IgD-negative memory B cell (primary cell): Measurements from ENCODE around the gene C14orf180. TPM values are rescaled to one million over a fixed set of nuclear protein-coding genes. Genes with fewer than 3 reads are reported as not detected.

Source experiments
- H3K27ac Mint-ChIP-seq, 3 donors: one replicate each; pipeline ENCODE4 v1.8.0; 2020 to 2022; ENCODE audit warnings: mild to moderate bottlenecking in 3 of 3, mixed read lengths in 3 of 3, moderate library complexity in 1 of 3
- H3K27me3 Mint-ChIP-seq: one replicate; pipeline ENCODE4 v1.8.0; 2021; ENCODE audit warnings: mixed read lengths
- H3K36me3 Mint-ChIP-seq: one replicate; pipeline ENCODE4 v1.8.0; 2020; ENCODE audit warnings: mild to moderate bottlenecking, mixed read lengths
- H3K4me1 Mint-ChIP-seq, 3 donors: one replicate each; pipeline ENCODE4 v1.8.0; 2020 to 2022; ENCODE audit warnings: mixed read lengths in 3 of 3, mild to moderate bottlenecking in 1 of 3
- H3K4me3 Mint-ChIP-seq, 4 donors: one replicate each; pipeline ENCODE4 v1.8.0; 2020 to 2022; ENCODE audit warnings: mild to moderate bottlenecking in 4 of 4, mixed read lengths in 4 of 4, moderate library complexity in 3 of 4
- H3K9me3 Mint-ChIP-seq, 3 donors: one replicate each; pipeline ENCODE4 v1.8.0; 2020 to 2021; ENCODE audit warnings: mixed read lengths in 3 of 3, mild to moderate bottlenecking in 1 of 3
- polyA plus RNA-seq: library from polyadenylated mRNA; unstranded; fragments of 300-500 nt; fragmentation: Illumina TruSeq; gene quantifications from one replicate; pipeline ENCODE4 v1.2.3, GENCODE V29; 2021

C14orf180 gene
- polyA plus RNA-seq, 1 donor from 2014 or later, result not detected

DNA sequence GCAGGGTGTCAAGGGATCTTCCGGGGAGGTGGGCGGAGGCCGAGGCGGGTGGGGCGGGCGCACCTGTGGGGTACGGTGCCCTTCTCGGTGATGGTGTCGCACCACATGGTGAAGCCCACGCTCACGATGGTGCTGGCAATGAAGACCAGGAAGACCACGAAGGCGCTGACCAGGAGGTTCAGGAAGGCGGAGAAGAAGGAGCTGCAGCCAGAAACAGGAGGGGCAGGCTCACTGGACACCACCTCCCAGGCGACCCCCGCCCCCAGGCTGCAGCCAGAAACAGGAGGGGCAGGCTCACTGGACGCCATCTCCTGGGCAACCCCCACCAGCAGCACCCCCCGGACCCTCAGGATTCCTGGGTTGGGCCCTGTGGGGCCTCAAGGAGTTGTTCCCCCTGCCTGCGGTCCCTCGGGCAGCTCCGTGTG lies 17.4 kb downstream of the C14orf180 start:
- Mint-ChIP-seq H3K4me3 (no peak overlapping the region), H3K9me3 (no peaks in the 10 kb centered on the region), H3K27me3 (peaks cover 11% of the 10 kb centered on the region), H3K36me3 (no peaks in the 10 kb centered on the region), H3K4me1 (peaks cover 0 to 4% (median 0%) of the 10 kb centered on the region in 3 donors), H3K27ac (no peak overlapping the region)

DNA sequence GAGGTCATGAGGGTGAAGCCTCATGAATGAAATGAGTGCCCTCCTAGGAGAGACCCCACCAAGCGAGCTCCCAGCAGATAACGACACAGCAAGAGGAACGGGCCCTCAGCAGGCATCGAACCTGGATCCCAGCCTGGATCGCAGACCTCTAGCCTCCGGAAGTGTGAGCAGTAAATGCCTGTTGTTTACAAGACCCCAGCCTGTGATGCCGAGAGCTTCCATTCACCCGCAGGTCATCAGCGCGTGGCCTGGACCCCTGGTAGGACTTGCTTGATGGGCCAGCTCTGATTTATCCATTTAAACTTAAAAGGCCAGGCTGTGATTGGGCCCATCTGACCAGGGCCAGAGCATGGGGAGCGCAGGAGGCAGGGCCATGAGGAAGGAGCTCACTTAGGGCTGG lies 18.0 kb downstream of the C14orf180 start:
- H3K4me1 Mint-ChIP-seq, result peaks cover 0 to 3% (median 0%) of the 10 kb centered on the region in 3 donors
- H3K27me3 Mint-ChIP-seq, result peaks cover 17% of the 10 kb centered on the region
- H3K27ac Mint-ChIP-seq, result no peak overlapping the region
- H3K9me3 Mint-ChIP-seq, result no peaks in the 10 kb centered on the region
- no peaks in the 10 kb centered on the region for H3K36me3 Mint-ChIP-seq
- H3K4me3 Mint-ChIP-seq, result no peak overlapping the region

DNA sequence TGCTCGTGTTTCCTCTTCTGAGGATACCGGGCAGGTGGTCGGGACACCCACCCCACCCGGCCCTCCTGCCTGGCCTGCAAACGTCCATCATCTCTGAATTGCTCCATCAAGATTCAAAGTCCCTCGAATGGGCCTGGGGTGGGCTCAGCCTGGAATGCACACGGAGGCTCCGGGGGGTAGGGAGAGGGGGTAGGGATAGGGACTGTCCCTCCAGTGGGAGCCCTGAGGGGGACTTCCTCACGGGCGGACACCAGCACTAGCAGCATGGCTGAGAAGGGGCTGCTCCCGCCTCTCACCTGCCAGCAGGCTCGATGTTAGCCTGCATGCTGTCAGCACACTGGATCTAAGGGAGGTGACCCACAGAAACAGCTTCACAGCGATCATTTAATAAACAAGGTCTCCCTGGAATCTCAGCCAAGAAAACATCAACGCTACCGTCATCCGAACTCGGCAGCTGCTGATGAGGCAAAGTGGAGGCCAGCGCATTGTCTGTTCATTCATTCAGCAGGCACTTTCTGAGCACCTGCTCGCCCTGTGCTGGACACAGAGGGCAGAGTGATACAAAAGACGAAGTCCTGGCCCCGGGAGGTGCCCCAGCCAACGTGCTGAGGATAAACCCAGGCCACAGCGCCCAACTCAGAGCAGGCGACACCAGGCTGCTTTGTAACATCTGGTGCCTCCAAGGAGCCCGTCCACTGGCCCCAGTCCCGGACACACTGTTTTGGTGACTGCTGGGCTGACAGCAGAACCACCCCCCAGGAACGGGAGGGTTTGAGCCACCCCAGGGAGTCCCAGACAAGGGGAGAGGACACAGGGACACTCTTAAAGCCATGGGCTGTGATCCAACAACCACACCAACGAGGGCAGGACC lies 18.7 kb downstream of the C14orf180 start:
- no peaks in the 10 kb centered on the region for H3K36me3 Mint-ChIP-seq
- no peak overlapping the region for H3K4me3 Mint-ChIP-seq

DNA sequence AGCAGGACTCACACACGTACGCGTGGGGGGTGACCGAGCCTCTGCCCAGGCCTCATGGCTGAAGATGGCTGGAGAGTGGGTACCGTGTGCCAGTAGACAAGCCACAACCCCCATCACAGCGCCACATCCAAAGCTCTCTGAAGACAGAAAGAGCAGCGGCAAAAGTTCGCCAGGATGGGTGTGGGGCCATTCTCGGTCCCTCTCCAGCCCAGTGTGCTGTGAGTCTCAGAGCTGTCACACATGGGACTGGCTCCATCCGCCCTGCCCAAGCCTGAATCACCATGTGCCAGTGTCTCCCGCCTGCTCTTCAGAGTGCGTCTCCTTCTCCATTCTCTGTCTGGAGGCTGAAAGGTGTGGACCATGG lies 19.3 kb downstream of the C14orf180 start:
- Mint-ChIP-seq H3K27ac (no peak overlapping the region), H3K27me3 (peaks cover 23% of the 10 kb centered on the region), H3K9me3 (no peaks in the 10 kb centered on the region), H3K36me3 (no peaks in the 10 kb centered on the region), H3K4me3 (no peak overlapping the region), H3K4me1 (peaks cover 0 to 3% (median 0%) of the 10 kb centered on the region in 3 donors)

More for the DNA sequence above, 18.7 kb downstream of the C14orf180 start:
- Mint-ChIP-seq H3K27ac (no peak overlapping the region), H3K4me1 (peaks cover 0 to 3% (median 0%) of the 10 kb centered on the region in 3 donors), H3K27me3 (peaks cover 20% of the 10 kb centered on the region), H3K9me3 (no peaks in the 10 kb centered on the region)

DNA sequence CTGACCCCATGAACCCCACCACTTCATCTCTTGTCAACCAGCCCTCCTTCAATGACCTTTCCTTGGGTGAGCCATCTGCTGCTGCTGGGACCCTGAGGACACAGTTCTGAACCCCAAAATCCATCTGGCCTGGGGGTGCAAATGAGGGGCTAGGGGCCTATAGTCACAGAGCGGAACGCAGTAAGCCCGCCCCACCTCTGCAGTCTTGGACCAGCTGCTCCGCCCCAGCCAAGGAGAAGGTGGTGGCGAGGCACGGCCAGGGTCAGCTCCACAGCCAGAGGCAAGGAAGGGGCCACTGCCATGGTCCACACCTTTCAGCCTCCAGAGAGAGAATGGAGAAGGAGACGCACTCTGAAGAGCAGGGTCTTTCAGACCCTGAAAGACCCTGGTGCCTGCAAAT lies 19.9 kb downstream of the C14orf180 start:
- Mint-ChIP-seq H3K36me3 (no peaks in the 10 kb centered on the region), H3K4me1 (peaks cover 0 to 3% (median 0%) of the 10 kb centered on the region in 3 donors), H3K27ac (no peak overlapping the region), H3K4me3 (no peak overlapping the region), H3K9me3 (no peaks in the 10 kb centered on the region), H3K27me3 (peaks cover 26% of the 10 kb centered on the region)

DNA sequence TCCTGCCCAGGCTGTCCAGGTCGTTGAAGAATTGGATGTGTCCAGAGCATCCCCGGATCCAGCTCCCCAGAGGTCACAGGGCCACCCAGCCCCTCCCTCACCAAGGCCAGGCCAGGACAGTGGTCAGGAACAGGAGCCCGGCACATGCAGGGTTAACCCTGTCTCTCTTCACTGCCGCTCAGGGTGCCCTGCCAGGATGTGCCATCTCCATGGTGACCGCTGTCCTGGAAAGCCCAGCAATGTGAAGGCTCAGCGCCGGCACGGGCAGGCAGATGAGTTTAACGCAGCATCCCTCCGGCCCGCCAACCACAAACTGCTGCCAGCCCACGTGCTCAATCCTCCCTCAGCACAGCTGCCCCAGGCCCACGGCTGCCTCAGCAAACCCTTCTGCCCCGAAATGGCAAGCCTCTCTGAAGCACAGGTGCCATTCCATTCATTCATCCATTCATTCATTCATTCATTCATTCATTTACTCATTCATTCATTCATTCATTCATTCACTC lies 20.6 kb downstream of the C14orf180 start:
- peak overlapping the region in 1 of 3 donors; percentile 60 for H3K27ac Mint-ChIP-seq
- H3K4me3 Mint-ChIP-seq, result peak overlapping the region in 1 of 4 donors; percentile 46
- H3K9me3 Mint-ChIP-seq, result no peaks in the 10 kb centered on the region
- peaks cover 30% of the 10 kb centered on the region for H3K27me3 Mint-ChIP-seq
- no peaks in the 10 kb centered on the region for H3K36me3 Mint-ChIP-seq
- peaks cover 0 to 3% (median 0%) of the 10 kb centered on the region in 3 donors for H3K4me1 Mint-ChIP-seq

DNA sequence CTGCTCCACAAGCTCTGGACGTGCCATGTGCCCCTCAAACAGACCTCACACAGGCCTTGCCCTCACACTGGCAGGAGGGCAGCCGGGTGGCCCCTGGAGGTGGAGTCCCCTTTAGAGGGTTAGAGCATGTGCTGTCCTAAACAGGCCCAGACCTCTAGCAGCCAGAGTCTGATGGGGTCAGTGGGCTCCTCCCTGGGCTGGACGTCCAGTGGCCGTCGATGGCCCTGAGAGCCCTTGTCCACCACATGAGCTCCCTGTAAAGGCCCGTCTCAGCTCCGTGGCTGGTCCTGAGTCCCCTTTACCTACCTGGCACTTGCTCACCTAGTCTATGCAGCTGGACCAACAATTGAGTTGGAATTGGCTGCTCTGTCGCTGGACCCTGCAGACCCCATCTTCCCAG lies 21.2 kb downstream of the C14orf180 start:
- H3K4me3 Mint-ChIP-seq, result no peak overlapping the region
- peak overlapping the region in 1 of 3 donors; percentile 60 for H3K27ac Mint-ChIP-seq
- peaks cover 35% of the 10 kb centered on the region for H3K27me3 Mint-ChIP-seq

DNA sequence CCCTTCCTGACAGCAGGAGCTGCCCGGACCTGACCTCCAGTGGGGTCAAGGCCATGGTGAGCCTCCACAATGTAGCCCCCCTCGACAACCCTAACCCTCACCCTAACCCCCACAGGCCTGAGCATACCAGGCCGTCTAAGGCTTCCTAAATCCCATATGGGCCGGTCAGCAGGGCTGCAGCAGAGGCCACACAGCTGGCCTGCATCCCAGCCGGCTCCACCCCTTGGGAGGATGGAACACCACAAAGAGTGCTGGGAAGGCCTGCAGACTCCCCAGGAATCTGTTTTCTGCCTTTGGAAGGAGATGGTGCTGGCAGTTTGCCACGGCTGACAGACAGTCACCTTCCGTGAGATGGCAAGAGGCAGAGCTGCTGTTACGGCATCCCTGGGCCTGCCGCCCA lies 22.2 kb downstream of the C14orf180 start:
- H3K27ac Mint-ChIP-seq, result no peak overlapping the region
- H3K9me3 Mint-ChIP-seq, result peaks cover 0 to 2% (median under 1%) of the 10 kb centered on the region in 3 donors
- peaks cover 33% of the 10 kb centered on the region for H3K27me3 Mint-ChIP-seq
- H3K4me3 Mint-ChIP-seq, result no peak overlapping the region
- peaks cover 0 to 3% (median 0%) of the 10 kb centered on the region in 3 donors for H3K4me1 Mint-ChIP-seq
- H3K36me3 Mint-ChIP-seq, result no peaks in the 10 kb centered on the region

More for the DNA sequence above, 21.2 kb downstream of the C14orf180 start:
- Mint-ChIP-seq H3K9me3 (no peaks in the 10 kb centered on the region), H3K36me3 (no peaks in the 10 kb centered on the region), H3K4me1 (peaks cover 0 to 3% (median 0%) of the 10 kb centered on the region in 3 donors)

DNA sequence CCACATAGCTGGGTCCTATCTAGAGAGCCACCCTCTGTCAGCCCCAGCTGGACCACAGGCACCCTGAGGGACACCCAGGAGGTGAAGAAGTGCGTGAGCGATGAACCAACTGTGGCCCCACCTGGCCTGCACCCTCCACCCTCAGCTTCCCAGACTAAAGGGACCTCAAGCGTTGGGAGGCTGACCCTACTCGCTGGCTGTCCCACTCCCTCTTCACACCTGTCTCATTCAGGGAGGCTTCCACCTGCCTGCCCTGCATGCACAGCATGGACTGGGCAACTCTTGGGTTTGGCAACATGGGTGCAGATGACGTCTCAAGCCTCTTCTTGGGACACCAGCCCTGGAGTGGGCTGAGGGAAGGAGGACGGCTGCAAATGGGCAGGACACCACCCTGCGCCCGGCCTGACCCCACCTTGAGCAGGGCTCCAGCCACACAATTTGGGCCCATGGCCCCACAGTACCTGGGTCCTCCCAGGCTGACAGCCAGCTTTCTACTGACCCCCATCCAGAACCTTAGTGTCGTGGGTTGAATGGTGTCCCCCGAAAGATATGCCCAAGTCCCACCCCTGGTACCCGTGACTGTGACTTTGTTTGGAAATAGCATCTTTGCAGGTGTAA lies 22.9 kb downstream of the C14orf180 start:
- Mint-ChIP-seq H3K4me3 (no peak overlapping the region), H3K27ac (no peak overlapping the region), H3K4me1 (peaks cover 0 to 3% (median 0%) of the 10 kb centered on the region in 3 donors), H3K27me3 (peaks cover 35% of the 10 kb centered on the region), H3K9me3 (peaks cover 1 to 6% (median 2%) of the 10 kb centered on the region in 3 donors), H3K36me3 (no peaks in the 10 kb centered on the region)

DNA sequence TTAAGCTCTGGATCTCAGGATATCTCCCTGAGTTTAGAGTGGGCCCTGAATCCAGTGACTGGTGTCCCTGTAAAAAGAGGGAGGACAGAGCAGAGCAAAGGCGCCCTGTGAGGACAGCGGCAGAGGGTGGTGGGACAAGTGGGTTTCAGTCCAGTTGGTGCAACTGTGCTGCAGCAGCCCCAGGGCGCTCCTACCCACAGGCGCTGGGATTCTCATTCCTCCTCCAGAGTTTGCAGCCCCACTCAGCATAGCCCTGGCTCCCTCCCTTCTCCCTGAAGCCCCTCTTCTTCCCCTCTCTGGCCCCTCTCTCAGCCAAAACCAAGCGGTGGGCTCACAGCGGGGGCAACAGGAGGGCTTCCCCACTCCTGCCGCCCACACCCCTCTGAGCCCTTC lies 23.4 kb downstream of the C14orf180 start:
- Mint-ChIP-seq H3K4me1 (peaks cover 0 to 3% (median 0%) of the 10 kb centered on the region in 3 donors), H3K27me3 (peaks cover 39% of the 10 kb centered on the region), H3K4me3 (peak overlapping the region in 1 of 4 donors; percentile 17)

DNA sequence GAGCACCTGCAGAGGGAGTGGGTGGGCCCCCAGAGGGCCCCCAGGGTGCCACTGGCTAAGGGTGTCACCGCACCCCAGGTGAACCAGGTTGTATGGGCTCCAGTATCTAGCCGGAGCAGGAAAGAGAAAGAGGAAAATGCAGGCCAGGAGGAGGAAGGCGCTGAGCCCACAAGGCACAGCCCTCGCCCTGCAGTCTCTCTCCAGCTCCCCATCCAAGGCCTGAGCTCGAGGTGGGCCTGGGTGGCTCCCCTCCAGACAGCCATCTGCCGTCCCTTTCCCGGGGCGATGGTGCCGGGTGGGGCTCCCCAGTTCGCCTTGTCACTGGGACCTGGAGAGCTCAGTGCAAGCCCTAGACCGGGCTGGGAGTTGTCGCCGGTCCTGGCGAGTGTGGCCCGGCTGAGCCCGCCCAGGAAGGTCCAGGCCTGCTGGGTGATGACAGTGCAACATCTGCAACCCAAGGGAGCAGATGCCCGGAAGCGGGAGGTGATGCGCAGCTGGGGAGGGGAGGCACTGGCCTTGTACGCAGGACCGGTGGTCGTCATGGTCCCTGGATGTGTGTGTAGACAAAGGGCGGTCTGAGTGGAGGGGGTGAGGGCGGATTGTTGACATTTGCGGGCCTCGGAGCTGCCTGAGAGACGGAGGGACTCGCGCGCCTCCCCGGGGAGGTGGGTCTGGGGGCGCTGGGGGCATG lies 24.3 kb downstream of the C14orf180 start:
- Mint-ChIP-seq H3K27ac (peak overlapping the region in 1 of 3 donors; percentile 89), H3K27me3 (peaks cover 39% of the 10 kb centered on the region), H3K4me1 (peaks cover 0 to 3% (median 0%) of the 10 kb centered on the region in 3 donors), H3K36me3 (no peaks in the 10 kb centered on the region), H3K4me3 (no peak overlapping the region), H3K9me3 (peaks cover 2 to 9% (median 4%) of the 10 kb centered on the region in 3 donors)

More for the DNA sequence above, 23.4 kb downstream of the C14orf180 start:
- Mint-ChIP-seq H3K9me3 (peaks cover 2 to 9% (median 2%) of the 10 kb centered on the region in 3 donors), H3K27ac (no peak overlapping the region), H3K36me3 (no peaks in the 10 kb centered on the region)

DNA sequence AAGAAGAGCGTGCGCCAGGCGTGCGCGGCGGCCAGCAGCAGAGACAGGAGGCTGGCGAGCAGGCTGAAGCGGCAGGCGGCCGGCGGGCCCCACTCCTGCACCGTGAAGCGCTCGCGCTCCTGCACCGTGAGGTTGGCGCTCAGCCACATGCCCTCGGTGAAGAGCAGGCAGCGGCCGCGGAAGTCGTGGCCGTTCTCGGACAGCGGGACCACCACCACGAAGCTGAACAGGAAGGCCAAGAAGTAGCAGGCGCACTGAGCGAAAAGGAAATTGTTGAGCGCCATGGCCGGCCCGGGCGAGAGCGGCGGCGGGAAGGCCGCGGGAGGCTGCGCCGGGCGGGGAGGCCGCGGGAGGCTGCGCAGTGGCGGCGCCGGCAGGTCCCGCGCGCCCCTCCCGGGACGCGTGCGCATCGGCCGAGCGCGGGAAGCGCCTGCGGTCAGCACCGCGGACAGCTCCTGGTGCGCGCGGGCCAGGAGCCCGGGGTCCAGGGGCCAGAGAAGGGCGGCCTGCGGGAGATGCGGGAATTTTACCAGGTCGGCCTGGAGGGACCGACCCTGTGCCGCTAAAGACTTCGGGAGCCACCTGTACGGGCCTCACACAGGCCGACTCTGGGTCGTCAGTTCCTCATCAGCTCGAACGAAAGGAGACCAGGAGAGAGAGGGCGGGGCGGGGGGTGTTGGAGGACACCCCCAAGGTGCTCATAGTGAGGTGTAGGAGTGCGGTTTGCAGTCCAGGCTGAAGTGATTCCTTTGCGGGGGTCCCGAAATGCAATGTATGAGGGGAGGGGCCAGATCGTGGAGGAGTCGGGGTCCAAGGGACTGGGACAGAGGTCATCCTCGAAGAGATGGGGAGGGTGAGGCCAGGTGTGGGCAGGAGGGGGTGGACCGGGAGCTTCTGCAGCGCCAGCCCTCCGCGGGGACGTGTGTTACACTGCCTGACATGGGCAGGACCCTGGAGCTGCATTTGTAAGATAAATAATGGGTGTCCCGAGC lies 25.2 kb downstream of the C14orf180 start, which contains the start of gene TMEM179:
TMEM179 (minus strand) TSS at position 315 of the 992 bp plus-strand sequence; CDS start at position 284, 31 bp downstream.
- H3K36me3 Mint-ChIP-seq, result no peaks in the 10 kb centered on the region
- peaks cover 2 to 9% (median 4%) of the 10 kb centered on the region in 3 donors for H3K9me3 Mint-ChIP-seq
- peak within 1 kb of the TSS in 1 of 3 donors; percentile 89 for H3K27ac Mint-ChIP-seq
- H3K27me3 Mint-ChIP-seq, result peaks cover 37% of the 10 kb centered on the region
- no peak within 1 kb of the TSS for H3K4me3 Mint-ChIP-seq
- H3K4me1 Mint-ChIP-seq, result peaks cover 0 to 3% (median 0%) of the 10 kb centered on the region in 3 donors

DNA sequence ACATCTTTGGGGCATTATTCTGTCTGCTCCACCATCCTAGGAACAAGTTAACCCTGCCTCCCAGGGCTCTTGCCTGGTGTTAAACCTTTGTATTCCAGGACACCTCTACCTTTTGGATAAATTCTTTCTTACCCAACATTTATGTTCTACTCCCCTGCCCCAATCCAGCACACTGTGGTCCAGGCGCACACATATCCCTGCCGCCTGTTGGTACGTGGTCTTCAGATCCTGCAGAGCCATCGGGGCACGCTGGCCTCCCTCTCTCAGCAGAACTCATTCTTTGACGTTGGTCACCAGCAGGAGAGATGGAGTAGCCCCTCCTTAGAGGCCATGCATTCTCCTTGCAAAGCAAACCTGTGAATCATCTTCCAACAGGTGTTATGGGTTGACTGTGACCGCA lies 30.1 kb downstream of the C14orf180 start:
- Mint-ChIP-seq H3K27me3 (peaks cover 17% of the 10 kb centered on the region), H3K4me3 (no peak overlapping the region), H3K9me3 (peaks cover 4 to 9% (median 4%) of the 10 kb centered on the region in 3 donors), H3K4me1 (peaks cover 0 to 2% (median 0%) of the 10 kb centered on the region in 3 donors), H3K36me3 (no peaks in the 10 kb centered on the region), H3K27ac (no peak overlapping the region)
